Erythroblast (primary cell): Measurements from ENCODE around the gene DCAF16.

Source experiments
- GATA1 ChIP-seq: IDR thresholded peaks from 2 replicates; pipeline ENCODE4 v1.6.1; 2011; ENCODE audit warnings: low read depth, mild to moderate bottlenecking, control low read depth, low read length, moderate library complexity
- POLR2A ChIP-seq: IDR thresholded peaks from 2 replicates; pipeline ENCODE4 v1.6.1; 2011; ENCODE audit warnings: mild to moderate bottlenecking, low read length

DNA sequence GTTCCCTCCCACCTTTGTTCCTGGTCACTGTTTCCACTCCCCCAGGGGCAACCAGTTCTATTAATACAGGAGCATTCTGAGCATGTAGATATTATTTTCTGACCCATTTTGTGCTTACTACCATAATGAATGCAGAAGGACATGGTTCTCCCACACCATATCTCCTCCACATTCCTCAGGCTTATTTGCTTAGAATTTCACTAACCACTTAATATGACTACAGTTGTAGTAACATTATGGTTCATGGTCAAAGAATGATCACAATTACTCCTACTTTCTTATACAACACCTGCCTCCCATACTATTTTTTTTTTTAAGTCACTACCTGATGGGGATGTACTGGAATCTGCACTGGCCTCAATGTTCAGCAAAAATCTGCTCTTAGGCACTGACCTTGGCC, 21.6 kb downstream of the DCAF16 start:
- TF ChIP-seq POLR2A = no peak
- no peak for TF ChIP-seq GATA1
